Neutrophil (primary cell): Measurements from ENCODE around the gene NCOA3.

Experiments
- H3K27ac ChIP-seq: fragments of 200-600 bp; sonication (generic); 2 replicates; pipeline ENCODE4 v1.5.1; 2016; ENCODE audit warnings: mild to moderate bottlenecking, moderate library complexity
- H3K27me3 ChIP-seq: fragments of 200-600 bp; sonication (generic); 2 replicates; pipeline ENCODE4 v1.6.0; 2016; ENCODE audit warnings: mild to moderate bottlenecking
- H3K36me3 ChIP-seq: fragments of 200-600 bp; sonication (generic); 2 replicates; pipeline ENCODE4 v1.5.1; 2017
- H3K4me1 ChIP-seq, 2 experiments: fragments of 200-600 bp in 1 of 2; sonication (generic) in 1 of 2; 1 replicate in 1 of 2; 2 replicates in 1 of 2; pipeline versions ENCODE4 v1.5.1 to v1.6.1; 2013 to 2016; ENCODE audit warnings: low read depth in 1 of 2, low read length in 1 of 2, mild to moderate bottlenecking in 1 of 2, moderate library complexity in 1 of 2; ENCODE audit not compliant: control insufficient read depth in 1 of 2, insufficient read depth in 1 of 2
- H3K4me3 ChIP-seq, 2 experiments: fragments of 200-600 bp in 1 of 2; sonication (generic) in 1 of 2; 1 replicate in 1 of 2; 2 replicates in 1 of 2; pipeline ENCODE4 v1.5.1; 2013 to 2016; ENCODE audit warnings: low read depth in 1 of 2, low read length in 1 of 2, mild to moderate bottlenecking in 1 of 2, moderate library complexity in 1 of 2
- H3K9me3 ChIP-seq: fragments of 200-600 bp; sonication (generic); 2 replicates; pipeline ENCODE4 v1.5.1; 2016
- CTCF ChIP-seq: fragments of 200-600 bp; sonication (generic); IDR thresholded peaks from 2 replicates; pipeline ENCODE4 v1.5.1; 2016; ENCODE audit warnings: antibody characterized with exemption

Gene NCOA3

DNA sequence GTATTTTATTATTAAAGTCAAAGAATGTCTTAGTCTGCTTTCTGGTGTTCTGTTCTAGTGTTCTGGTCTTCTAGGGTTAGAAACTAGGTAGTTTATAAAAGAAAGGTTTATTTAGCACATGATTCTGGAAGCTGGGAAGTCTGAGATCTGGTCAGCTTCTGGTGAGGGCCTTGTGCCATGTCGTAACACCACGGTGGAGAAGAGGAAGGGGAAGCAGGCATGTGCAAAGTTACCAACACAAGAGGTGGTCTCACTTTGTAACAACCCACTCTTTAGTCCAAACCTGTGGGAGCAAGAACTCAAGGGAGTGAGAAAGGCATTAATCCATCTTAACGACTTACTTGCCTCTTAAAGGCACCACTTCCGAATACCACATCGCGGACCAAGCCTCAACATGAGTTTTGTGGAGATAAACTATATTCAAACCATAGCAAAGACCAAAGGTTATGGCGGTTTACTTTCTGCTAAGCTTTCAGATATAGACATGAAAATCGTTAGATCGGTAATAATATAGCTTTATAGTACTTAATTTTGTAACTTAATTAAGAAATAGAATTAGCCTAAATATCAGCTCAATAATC, 99.4 kb downstream of the NCOA3 start:
- Histone ChIP-seq H3K36me3 (no peaks in the 10 kb centered on the region), H3K27me3 (no peaks in the 10 kb centered on the region), H3K9me3 (no peaks in the 10 kb centered on the region), H3K4me3 (no peak overlapping the region), H3K4me1 (peaks cover 3 to 8% of the 10 kb centered on the region in 2 experiments), H3K27ac (no peak overlapping the region)
- TF ChIP-seq CTCF, result no peak

GRCh38 chr20:47603260-47603659, 101.6 kb downstream of the NCOA3 start:
- H3K4me1 ChIP-seq, result peaks cover 3 to 8% of the 10 kb centered on the region in 2 experiments
- TF ChIP-seq CTCF, result no peak
- H3K27ac ChIP-seq, result no peak overlapping the region
- no peaks in the 10 kb centered on the region for H3K27me3 ChIP-seq
- H3K9me3 ChIP-seq, result no peaks in the 10 kb centered on the region
- no peak overlapping the region for H3K4me3 ChIP-seq
- H3K36me3 ChIP-seq, result no peaks in the 10 kb centered on the region

- Histone ChIP-seq H3K36me3 (no peaks in the 10 kb centered on the region), H3K27me3 (no peaks in the 10 kb centered on the region), H3K4me1 (peaks cover 1 to 4% of the 10 kb centered on the region in 2 experiments), H3K4me3 (no peak overlapping the region), H3K9me3 (no peaks in the 10 kb centered on the region), H3K27ac (no peak overlapping the region)
- TF ChIP-seq CTCF, result no peak
Observed at GRCh38 chr20:47605673-47606413, 104.2 kb downstream of the NCOA3 start.

GRCh38 chr20:47606414-47606982, 104.8 kb downstream of the NCOA3 start:
- Histone ChIP-seq H3K9me3 (no peaks in the 10 kb centered on the region), H3K4me1 (no peaks in the 10 kb centered on the region), H3K27ac (no peak overlapping the region), H3K4me3 (no peak overlapping the region), H3K27me3 (no peaks in the 10 kb centered on the region), H3K36me3 (no peaks in the 10 kb centered on the region)
- no peak for TF ChIP-seq CTCF

DNA sequence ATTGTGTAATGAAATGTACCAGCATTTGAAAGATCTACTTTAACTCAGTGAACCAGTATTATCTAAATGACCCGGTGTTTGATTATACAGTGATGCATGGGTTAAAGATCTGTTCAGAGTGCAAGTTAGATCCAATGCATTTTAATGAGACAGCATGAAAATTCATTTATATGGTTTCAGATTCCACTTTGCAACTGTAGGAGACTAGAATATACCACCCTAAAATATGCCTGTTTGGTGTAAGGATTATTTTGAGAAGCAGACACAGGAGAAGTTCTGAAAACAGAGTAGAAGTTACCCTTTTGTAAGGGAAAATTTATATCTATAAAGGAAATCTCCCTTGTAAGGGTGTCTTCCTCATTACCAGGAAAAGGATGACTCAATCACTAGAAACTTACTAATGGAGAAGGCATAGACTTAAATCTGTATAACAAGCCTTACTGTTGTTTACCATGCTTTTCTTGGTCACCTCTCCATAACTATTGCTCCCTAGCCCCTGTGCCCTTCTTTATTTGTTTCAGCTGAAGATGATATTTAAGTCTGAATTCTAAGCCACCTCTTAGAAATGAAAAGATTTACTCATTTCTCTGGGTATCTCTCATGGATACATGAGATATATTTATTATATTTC, 105.4 kb downstream of the NCOA3 start:
- TF ChIP-seq CTCF, result no peak
- no peaks in the 10 kb centered on the region for H3K4me1 ChIP-seq
- no peak overlapping the region for H3K27ac ChIP-seq
- no peaks in the 10 kb centered on the region for H3K27me3 ChIP-seq
- no peaks in the 10 kb centered on the region for H3K36me3 ChIP-seq
- no peaks in the 10 kb centered on the region for H3K9me3 ChIP-seq
- no peak overlapping the region for H3K4me3 ChIP-seq
